CD4-positive, alpha-beta T cell treated with Interferon gamma for 1 hour (primary cell): ENCODE results near the gene WDR70.
"Not testable (repeated sequence)": the region's sequence is repeated elsewhere in the genome, so short reads cannot be mapped to it uniquely, and the experiment has no call there.

Experiments used
- DNase-seq: peaks from one replicate; pipeline ENCODE4 v3.0.0-alpha.2; 2020

The WDR70 gene

DNA sequence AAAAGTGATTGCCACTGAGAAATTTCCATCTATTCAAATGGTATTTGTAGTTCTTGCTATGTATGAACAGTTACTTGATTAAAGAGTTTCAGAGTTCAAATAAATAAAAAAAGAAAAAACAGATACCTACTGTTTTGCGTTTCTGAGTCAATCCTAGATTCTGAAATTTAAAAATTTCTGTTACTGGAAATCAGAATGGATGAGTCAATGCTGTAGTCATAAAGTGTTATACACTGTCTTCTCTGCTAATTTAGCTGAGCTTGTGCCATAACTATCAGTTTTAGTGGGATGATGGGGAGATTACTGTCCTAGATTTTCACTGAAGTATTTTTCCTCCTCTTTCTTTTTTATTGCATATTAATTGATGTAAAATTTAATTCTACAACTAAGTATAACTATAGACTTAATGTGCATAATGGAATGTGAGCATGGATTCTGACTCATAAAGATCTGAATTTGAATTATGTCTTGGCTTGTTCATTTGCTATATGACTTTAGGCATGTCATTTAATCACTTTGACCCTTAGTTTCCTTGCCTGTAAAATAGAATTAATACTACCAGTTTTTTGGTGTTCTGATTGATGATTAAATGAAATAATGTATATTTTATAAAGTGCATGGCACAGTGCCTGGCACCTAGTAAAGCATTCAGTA, 75.4 kb downstream of the WDR70 start:
- DNase-seq, result not testable (repeated sequence)

GRCh38 chr5:37463191-37464051, 84.3 kb downstream of the WDR70 start:
- not testable (repeated sequence) for DNase-seq

DNA sequence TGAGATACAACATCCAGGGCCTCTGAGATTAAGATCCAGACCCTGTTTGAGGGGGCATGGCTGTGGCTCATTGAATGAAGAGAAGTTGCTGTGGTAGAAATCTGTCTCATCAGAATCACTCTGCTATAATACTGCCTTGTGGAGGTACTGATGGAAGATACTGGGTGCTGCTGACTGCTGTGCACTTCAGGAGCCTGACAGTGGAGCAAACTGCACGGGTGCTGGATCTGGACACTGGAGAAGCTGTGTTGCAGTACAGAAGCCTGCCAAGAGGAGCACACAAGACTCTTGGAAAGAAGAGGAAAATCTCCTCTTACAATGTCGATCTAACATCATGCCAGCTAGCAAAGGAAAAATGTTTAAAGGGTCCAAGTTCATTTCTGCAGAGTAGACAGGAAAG, 85.5 kb downstream of the WDR70 start:
- DNase-seq, result not testable (repeated sequence)

DNA sequence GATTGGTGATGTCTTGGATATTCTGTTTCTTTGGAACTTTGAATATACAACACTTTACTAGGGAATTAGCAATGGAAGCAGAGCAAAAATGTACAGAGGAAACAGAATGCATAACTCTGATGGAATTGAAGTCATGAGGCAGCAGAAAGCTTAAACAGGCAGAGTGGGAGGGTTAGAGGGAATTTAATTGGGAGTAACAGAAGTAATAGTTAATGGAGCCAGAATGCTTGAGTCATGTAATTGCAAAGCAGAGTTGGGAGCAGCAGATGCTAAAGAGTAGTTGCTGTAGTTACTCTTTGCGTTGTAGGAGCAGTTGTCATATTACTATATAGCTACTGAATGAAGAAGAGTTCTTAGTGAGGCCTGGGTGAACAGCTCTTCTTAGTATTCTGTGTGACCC, 90.3 kb downstream of the WDR70 start:
- not testable (repeated sequence) for DNase-seq

DNA sequence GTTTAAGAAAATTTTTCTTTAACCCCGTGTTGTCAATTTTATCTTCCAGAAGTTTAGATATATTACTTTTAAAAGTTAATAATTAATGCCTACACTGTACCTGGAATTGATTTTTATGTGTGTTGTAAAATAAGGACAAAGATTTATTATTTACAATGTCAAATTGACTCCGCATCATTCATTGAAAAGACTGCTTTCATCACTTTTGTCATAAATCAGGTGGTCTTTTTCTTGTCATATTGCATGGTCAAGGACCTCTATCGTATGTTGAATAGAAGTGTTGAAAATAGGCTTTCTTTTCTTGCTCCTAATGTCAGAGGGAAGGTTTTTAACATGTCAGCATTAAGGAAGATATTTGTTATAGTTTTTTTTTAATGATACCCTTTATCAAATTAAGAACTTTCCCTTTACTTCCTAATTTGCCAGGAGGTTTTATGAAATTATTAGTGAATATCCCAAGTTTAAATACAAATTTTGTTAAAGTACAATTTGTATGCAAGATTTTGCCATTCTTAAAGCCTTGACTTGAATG, 92.6 kb downstream of the WDR70 start:
- DNase-seq, result no peak

DNA sequence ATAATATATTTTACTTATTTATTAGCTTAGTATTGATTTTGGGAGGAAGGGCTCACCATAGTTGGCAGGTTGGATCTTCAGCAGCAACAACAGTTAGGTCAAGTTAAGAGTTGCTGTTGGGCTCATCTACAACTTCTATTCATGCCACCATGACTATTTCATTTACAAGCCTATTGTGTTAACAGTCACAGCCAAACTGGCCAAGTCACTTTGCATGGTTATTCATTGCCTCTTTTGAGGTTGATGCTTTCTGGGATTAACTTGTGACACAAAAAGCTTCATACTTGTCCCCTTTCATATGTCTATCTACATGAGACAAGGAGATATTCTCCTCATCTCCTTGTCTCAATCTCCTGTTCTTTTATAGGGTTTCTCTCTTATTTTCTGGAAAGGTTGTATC, 98.3 kb downstream of the WDR70 start:
- no peak for DNase-seq

DNA sequence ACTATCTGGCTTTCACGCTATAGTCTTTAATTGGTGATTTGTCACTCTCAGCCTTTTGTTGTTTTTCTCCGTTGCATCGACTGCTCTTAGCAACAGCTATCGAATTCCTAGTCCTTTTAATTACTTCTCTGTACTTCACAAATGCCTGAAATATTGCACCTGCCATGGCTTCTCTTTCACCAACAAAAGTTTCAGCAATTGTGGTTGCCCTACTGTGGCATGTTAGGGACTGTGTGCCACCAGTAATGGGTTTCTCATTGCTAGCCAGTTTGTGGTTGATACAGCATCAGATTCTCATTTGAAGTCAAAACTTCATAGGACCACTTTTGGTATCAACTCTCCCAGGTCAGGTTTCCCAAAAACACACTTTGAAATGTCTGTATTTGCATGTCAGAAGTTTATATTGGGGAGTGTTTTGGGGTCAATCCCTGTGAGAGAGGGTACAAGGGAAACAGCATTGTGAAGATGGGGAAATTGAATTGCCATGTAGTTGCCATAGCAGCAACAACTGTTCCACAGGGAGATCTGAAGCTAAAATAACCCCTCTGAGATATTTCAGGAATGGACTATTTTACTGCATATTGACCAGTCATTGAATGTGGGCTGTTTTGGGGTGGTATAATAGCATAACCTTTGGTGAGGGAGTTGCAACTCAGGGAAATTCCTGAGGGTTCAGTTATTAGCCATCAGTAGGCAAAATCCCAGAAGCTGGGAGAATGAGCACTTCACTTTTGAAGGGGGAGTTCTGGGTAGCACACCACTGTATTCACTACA, 99.2 kb downstream of the WDR70 start:
- DNase-seq, result no peak

DNA sequence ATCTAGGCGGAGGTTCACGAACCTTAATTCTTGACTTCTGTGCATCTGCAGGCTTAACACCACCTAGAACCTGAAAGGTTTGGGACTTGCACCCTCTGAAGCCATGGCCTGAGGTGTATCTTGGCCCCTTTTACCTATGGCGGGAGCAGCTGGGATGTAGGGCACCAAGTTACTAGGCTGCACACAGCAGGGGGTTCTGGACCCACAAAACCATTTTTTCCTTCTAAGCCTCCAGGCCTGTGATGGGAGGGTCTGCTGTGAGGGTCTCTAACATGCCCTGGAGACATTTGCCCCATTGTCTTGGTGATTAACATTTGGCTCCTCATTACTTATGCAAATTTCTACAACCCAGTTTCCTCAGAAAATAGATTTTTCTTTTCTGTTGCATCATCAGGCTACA, 102.3 kb downstream of the WDR70 start:
- DNase-seq, result not testable (repeated sequence)

DNA sequence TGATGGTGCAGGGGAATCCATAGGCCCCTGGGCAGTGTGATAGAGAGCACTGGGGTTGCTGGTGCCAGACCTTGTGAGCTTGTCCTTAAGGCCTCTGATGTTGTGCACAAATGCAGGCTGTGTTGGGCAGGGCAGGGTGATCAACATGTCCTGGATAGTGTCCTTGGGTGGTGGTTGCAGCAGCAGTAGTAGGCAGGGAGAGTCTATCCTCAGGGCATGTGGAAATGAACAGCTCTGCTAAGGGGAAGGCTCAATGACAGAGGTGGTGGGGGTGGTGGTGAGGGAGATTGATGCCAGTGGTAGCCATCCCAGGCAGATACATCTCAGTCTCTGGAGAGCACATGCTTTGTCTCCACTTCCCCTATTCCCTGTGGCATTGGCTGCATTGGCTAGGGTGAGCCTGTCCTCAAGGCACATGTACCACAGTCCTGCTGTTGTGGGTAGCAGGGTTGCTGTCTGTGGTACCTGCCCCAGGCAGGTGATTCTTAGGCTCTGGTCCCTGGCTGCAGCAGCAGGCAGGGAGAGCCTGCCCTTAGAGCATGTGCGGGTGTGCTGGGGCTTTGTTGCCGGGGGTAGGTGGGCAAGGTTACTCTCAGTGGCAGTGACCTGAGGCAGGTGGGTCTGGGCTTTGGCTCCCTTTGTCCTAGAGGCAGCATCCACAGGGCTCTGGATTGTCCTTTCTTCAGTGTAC, 111.1 kb downstream of the WDR70 start:
- no peak for DNase-seq

DNA sequence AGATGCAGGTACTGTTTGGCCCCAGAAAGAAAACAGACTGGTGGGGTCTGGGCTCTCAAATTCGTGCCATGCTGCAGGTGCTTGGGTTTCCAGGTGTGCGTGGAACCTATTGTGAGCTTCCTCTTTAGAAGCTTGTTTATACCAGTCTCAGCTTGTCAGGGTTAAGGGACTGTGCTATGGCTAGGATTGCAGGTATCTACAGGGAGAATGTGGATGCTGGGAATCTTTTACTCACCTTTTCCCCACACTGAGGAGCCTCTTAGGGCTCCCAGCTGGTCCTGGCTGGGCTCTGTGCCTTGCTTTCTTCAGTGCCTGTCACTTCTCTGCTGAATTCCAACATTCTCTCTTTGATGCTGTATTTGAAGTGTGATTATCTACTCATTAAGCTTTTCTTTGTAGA, 111.8 kb downstream of the WDR70 start:
- DNase-seq, result no peak

GRCh38 chr5:37492778-37493555, 113.8 kb downstream of the WDR70 start:
- DNase-seq, result no peak

DNA sequence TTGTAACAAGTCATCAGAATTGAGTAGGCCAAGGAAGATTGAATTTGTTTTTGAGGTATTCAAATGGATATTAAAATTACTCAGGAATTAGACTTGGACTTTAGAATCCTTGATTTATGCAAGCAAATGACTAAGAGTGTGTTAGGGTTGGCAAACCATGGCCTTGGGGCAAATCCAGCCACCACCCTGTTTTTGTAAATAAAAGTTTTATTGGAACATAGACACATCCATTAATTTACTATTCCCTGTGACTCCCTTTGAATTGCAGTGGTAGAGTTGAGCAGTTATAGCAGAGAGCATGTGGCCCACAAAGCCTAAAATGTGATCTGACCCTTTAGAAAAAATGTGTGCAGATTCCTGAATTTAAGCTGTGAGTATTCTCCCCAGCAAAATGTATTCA, 115.6 kb downstream of the WDR70 start:
- no peak for DNase-seq

- DNase-seq, result no peak
Observed at GRCh38 chr5:37495210-37495609, 116.1 kb downstream of the WDR70 start.

- no peak for DNase-seq
Observed at GRCh38 chr5:37495668-37496347, 116.7 kb downstream of the WDR70 start.

DNA sequence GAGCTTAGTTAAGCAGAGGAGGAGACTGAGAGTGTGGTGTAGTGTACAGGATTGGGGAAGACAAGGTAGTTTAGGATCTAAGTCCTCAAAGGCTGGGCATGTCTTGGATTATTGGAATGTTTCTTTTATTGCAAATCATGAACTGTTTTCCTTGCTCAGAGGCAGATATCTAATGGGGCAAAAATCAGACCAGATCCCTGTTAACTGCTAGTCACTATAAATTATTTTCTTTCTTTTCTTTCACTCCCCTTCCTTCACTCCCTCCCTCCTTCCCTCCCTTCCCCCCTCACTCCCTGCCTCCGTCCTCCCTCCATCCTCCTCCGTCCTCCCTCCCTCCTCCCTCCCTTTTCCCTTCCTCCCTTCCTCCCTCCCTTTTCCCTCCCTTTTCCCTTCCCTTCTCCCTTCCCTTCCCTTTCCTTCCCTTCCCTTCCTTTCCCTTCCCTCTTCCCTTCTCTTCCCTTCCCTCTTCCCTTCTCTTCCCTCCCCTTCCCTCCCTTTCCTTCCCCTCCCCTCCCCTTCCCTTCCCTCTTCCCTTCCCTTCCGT, 117.9 kb downstream of the WDR70 start:
- DNase-seq, result no peak

- no peak for DNase-seq
Observed at GRCh38 chr5:37501152-37501551, 122.0 kb downstream of the WDR70 start.

DNA sequence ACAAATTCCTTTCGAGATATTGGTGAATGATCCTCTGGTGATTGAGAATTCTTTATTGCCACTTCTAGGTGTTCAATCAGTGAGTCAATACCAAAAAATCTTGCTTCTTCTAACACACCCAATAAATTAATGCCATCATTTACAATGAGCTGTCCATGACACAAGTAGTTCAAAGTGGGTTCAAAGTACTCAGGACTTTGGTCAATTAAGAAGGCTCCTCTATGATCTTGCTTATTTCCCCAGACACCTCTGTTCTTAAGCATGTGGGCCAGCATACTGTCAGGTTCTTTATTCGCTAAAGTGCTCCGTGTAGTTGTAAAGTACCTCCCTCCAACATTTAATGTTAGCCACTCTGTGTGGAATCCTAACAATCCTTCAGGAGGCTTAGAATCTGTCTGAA, 127.1 kb downstream of the WDR70 start:
- no peak for DNase-seq

DNA sequence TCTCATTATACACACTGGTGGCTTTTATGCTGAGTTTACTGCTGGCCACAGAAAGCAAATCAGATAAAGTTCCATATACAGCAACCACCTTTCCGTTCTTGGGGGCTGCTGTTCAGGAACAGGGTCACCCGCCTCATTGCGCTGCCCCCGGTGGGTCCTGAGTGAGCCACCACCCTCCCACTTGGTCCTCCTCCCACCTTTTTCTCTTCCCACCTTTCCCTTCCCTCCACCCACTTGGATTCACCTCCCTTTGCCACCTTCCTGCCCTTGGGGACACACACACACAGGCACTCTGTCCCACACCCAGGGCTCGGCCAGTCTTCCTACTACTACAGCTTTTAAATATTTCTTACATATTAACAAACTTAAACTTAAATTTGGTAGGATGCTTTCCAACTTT, 127.6 kb downstream of the WDR70 start:
- no peak for DNase-seq

DNA sequence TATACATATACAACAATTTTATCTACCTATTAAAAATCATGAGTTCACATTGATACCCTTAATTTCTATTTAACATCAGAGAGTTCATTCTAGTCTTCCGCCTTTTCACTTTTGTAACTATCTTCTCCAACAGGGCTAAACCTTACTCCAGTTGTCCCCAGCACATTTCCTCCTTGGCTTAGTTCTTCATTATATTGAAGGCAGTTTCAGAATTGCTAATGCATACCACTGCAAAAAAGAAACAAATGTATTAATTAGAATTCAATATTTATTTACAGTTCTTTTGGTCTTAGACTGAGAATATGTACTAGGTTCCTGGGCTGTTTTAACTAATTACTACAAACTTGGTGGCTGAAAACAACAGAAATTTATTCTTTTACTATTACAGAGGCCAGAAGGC, 132.5 kb downstream of the WDR70 start:
- no peak for DNase-seq

- DNase-seq, result no peak
Observed at GRCh38 chr5:37514946-37515345, 135.8 kb downstream of the WDR70 start.

GRCh38 chr5:37517686-37518085, 138.6 kb downstream of the WDR70 start:
- no peak for DNase-seq
